Breast epithelium (tissue), 3 donors: ENCODE data around the gene PSME3.

Source experiments
- POLR2A ChIP-seq: fragments of 450-650 bp; IDR thresholded peaks from one replicate; pipeline ENCODE4 v1.6.1; 2016; ENCODE audit warnings: antibody characterized with exemption, mild to moderate bottlenecking, moderate library complexity
- POLR2AphosphoS5 ChIP-seq, 3 donors: sonication (generic); formaldehyde crosslinking; IDR thresholded peaks; one replicate each; pipeline ENCODE4 v1.6.1; 2017; ENCODE audit warnings: antibody characterized with exemption in 3 of 3
- TF ChIP-seq, protein P1 (sequence below), 3 donors: fragments of 450-650 bp; IDR thresholded peaks; one replicate each; pipeline ENCODE4 v1.5.1; 2016 to 2017; ENCODE audit warnings: antibody characterized with exemption in 3 of 3, mild to moderate bottlenecking in 3 of 3, moderate library complexity in 3 of 3

DNA sequence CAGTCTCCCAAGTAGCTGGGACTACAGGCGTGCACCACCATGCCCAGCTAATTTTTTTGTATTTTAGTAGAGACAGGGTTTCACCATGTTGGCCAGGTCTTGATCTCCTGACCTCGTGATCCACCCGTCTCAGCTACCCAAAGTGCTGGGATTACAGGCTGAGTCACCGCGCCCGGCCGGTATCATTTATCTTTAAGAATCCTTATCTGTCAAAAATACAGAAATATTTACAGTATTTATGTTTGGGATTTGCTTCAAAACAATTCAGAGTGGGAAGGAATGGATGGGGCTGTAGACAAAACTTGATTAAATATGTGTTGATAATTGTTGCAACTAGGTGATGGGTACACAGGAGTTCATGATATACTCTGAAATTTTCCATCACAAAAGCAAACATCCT lies 12.0 kb upstream of the PSME3 start:
- TF ChIP-seq POLR2AphosphoS5 (IDR thresholded peaks at IDR 0.05): no peak
- TF ChIP-seq, protein P1, sequence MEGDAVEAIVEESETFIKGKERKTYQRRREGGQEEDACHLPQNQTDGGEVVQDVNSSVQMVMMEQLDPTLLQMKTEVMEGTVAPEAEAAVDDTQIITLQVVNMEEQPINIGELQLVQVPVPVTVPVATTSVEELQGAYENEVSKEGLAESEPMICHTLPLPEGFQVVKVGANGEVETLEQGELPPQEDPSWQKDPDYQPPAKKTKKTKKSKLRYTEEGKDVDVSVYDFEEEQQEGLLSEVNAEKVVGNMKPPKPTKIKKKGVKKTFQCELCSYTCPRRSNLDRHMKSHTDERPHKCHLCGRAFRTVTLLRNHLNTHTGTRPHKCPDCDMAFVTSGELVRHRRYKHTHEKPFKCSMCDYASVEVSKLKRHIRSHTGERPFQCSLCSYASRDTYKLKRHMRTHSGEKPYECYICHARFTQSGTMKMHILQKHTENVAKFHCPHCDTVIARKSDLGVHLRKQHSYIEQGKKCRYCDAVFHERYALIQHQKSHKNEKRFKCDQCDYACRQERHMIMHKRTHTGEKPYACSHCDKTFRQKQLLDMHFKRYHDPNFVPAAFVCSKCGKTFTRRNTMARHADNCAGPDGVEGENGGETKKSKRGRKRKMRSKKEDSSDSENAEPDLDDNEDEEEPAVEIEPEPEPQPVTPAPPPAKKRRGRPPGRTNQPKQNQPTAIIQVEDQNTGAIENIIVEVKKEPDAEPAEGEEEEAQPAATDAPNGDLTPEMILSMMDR (IDR thresholded peaks at IDR 0.05): no peak
- TF ChIP-seq POLR2A: no peak
